MM.1S (cell line): ENCODE results near the gene FAM53A.
A peak's percentile ranks its signal among the peaks of the same experiment; 100 is the strongest.

Source experiments
- DNase-seq: peaks from one replicate; pipeline ENCODE4 v3.0.0-alpha.2; 2015
- H2AFZ ChIP-seq: fragments of 300-600 bp; sonication (generic); 2 replicates; pipeline ENCODE4 v1.6.0; 2016; ENCODE audit warnings: antibody characterized with exemption, low read length
- H3F3A ChIP-seq: fragments of 300-600 bp; sonication (generic); 2 replicates; pipeline ENCODE4 v1.6.1; 2016; ENCODE audit warnings: mild to moderate bottlenecking, antibody characterized with exemption, low read length, moderate library complexity, mixed read lengths; ENCODE audit not compliant: insufficient read depth
- H3K27ac ChIP-seq: fragments of 300-600 bp; sonication (generic); 2 replicates; pipeline ENCODE4 v1.5.1; 2016; ENCODE audit warnings: mild to moderate bottlenecking, low read length
- H3K27me3 ChIP-seq: fragments of 300-600 bp; sonication (generic); replicated peaks from 2 replicates; pipeline ENCODE4 v1.6.0; 2016; ENCODE audit warnings: low read length; ENCODE audit not compliant: insufficient read depth
- H3K36me3 ChIP-seq: fragments of 300-600 bp; sonication (generic); replicated peaks from 2 replicates; pipeline ENCODE4 v1.6.1; 2016; ENCODE audit warnings: mild to moderate bottlenecking, low read length, mixed read lengths; ENCODE audit not compliant: insufficient read depth
- H3K4me1 ChIP-seq: fragments of 300-600 bp; sonication (generic); 2 replicates; pipeline ENCODE4 v1.6.1; 2016; ENCODE audit warnings: low read length, mixed read lengths
- H3K4me2 ChIP-seq: fragments of 300-600 bp; sonication (generic); 2 replicates; pipeline ENCODE4 v1.6.0; 2016; ENCODE audit warnings: low read depth, low read length
- H3K4me3 ChIP-seq: fragments of 300-600 bp; sonication (generic); 2 replicates; pipeline ENCODE4 v1.5.1; 2016; ENCODE audit warnings: low read length, mixed read lengths
- H3K79me2 ChIP-seq: fragments of 300-600 bp; sonication (generic); 2 replicates; pipeline ENCODE4 v1.6.1; 2016; ENCODE audit warnings: mixed run types, low read length, mixed read lengths
- H3K9ac ChIP-seq: fragments of 300-600 bp; sonication (generic); 2 replicates; pipeline ENCODE4 v1.6.1; 2016; ENCODE audit warnings: low read length, mixed read lengths
- H3K9me2 ChIP-seq: fragments of 300-600 bp; sonication (generic); replicated peaks from 2 replicates; pipeline ENCODE4 v1.6.1; 2016; ENCODE audit warnings: mild to moderate bottlenecking, low read length, mixed read lengths; ENCODE audit not compliant: insufficient read depth
- H3K9me3 ChIP-seq: fragments of 300-600 bp; sonication (generic); replicated peaks from 2 replicates; pipeline ENCODE4 v1.6.1; 2016; ENCODE audit warnings: mild to moderate bottlenecking, low read length, mixed read lengths; ENCODE audit not compliant: insufficient read depth
- H4K20me1 ChIP-seq: fragments of 300-600 bp; sonication (generic); 2 replicates; pipeline ENCODE4 v1.6.1; 2016; ENCODE audit warnings: mild to moderate bottlenecking, low read length, moderate library complexity, mixed read lengths; ENCODE audit not compliant: insufficient read depth
- EZH2 ChIP-seq: fragments of 300-600 bp; sonication (generic); optimal IDR thresholded peaks from 2 replicates; pipeline ENCODE3; 2017; ENCODE audit warnings: low read depth, mild to moderate bottlenecking, antibody characterized with exemption, low read length, mixed read lengths
- EZH2phosphoT487 ChIP-seq: fragments of 300-600 bp; sonication (generic); IDR thresholded peaks from 2 replicates; pipeline ENCODE4 v1.6.1; 2018; ENCODE audit warnings: antibody characterized with exemption, low read length
- TF ChIP-seq, protein P1 (sequence below): fragments of 300-600 bp; sonication (generic); IDR thresholded peaks from 2 replicates; pipeline ENCODE4 v1.5.1; 2016; ENCODE audit warnings: antibody characterized with exemption, low read length, mixed read lengths

Gene FAM53A

DNA sequence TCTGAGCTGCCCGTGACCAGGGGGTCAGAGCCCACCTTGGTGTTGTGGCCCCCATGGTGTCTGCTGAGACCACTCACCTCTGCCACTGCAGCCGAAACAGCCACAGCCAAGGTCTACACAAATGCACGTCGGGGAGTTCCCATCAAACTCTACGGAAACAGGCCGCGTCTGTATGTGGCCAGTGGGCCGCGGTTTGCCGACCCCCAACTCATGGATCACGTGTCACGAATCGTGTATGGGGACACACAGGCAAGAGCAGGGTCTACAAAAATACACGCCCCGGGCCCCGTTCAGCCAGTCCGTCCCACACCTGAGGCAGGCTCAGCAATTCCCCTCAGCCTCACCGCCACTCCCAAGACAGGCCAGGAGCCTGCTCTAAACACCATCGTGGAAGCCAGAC is 53.8 kb downstream of the FAM53A start:
- H3K9me3 ChIP-seq, result no peaks in the 10 kb centered on the region
- H3F3A ChIP-seq, result no peaks in the 10 kb centered on the region
- H3K27ac ChIP-seq, result no peak overlapping the region

DNA sequence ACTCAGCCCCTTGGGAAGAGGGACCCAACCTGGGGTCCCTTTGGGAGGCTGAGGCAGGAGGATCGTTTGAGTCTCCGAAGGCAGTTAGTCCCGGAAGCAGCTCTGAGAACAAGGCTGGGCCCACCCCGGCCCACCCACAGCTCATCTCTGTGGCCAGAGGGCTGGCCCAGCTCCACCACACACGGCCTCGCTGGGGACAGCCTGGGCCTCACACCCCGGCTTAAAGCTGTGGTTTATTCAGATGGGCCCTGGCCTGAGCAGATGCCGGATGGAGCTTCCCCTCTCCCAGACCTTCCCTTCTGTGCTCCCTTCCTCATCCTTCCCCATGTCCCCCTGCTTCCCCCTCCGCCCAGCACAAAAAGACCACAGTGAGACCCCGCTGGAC is 54.4 kb downstream of the FAM53A start:
- Histone ChIP-seq H3K4me3 (no peak overlapping the region), H3K4me2 (no peak overlapping the region), H3F3A (no peaks in the 10 kb centered on the region), H3K36me3 (no peaks in the 10 kb centered on the region), H3K9me2 (no peaks in the 10 kb centered on the region), H2AFZ (no peak overlapping the region), H3K27me3 (peaks cover 20% of the 10 kb centered on the region), H3K4me1 (no peaks in the 10 kb centered on the region), H3K79me2 (no peaks in the 10 kb centered on the region), H3K9ac (no peak overlapping the region), H3K9me3 (no peaks in the 10 kb centered on the region), H3K27ac (no peak overlapping the region), H4K20me1 (no peaks in the 10 kb centered on the region)
- no peak for DNase-seq
- no peak for TF ChIP-seq EZH2
- TF ChIP-seq EZH2phosphoT487, result no peak
- TF ChIP-seq, protein P1, sequence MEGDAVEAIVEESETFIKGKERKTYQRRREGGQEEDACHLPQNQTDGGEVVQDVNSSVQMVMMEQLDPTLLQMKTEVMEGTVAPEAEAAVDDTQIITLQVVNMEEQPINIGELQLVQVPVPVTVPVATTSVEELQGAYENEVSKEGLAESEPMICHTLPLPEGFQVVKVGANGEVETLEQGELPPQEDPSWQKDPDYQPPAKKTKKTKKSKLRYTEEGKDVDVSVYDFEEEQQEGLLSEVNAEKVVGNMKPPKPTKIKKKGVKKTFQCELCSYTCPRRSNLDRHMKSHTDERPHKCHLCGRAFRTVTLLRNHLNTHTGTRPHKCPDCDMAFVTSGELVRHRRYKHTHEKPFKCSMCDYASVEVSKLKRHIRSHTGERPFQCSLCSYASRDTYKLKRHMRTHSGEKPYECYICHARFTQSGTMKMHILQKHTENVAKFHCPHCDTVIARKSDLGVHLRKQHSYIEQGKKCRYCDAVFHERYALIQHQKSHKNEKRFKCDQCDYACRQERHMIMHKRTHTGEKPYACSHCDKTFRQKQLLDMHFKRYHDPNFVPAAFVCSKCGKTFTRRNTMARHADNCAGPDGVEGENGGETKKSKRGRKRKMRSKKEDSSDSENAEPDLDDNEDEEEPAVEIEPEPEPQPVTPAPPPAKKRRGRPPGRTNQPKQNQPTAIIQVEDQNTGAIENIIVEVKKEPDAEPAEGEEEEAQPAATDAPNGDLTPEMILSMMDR, result no peak

More for the DNA sequence above, 53.8 kb downstream of the FAM53A start:
- Histone ChIP-seq H4K20me1 (no peaks in the 10 kb centered on the region), H3K79me2 (no peaks in the 10 kb centered on the region), H2AFZ (no peak overlapping the region), H3K9me2 (no peaks in the 10 kb centered on the region), H3K4me2 (no peak overlapping the region), H3K4me3 (no peak overlapping the region), H3K9ac (no peak overlapping the region), H3K36me3 (no peaks in the 10 kb centered on the region), H3K27me3 (peaks cover 25% of the 10 kb centered on the region), H3K4me1 (no peaks in the 10 kb centered on the region)
- DNase-seq, result no peak
- TF ChIP-seq EZH2 (no peak), EZH2phosphoT487 (no peak)
- TF ChIP-seq, protein P1, result no peak

DNA sequence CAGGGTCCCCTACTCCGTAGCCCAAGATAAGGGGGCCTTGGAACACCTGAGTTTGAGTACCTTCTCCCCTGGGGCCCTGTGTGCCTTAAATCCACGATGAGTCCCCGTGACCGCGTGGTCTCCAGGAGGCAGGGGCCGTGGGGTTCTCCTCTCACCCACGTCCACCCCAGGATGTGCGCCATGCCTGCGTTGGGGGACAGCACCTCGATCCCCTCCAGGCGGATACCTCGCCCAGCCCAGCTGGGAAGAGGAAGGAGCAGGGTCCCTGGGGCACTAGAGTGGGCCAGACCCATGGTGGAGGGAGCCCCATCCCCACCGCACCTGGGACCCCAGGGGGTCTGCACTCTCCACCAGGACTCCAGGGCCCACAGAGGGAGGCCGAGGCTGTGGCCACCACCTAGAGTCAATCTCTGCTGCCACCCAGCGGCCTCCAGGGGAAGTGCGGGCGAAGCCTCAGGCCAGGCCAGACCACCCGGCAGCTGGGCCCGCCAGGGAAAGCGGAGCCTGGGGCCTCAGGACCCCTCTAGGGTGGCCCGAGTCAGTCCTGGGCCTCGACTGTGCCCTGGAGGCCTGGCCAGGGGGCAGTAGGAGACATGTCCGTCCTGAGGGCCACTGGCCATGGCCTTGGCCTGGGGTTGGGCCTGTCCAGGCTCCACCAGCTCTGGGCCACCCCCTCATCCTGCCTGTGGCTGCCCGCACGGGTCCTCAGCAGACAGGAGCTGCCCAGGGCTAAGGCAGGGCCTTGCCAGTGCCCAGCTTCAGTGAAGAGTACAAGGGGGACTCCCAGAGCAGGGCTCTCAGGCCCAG is 55.0 kb downstream of the FAM53A start:
- H3K27ac ChIP-seq, result no peak overlapping the region
- TF ChIP-seq EZH2phosphoT487 (no peak), EZH2 (no peak)
- TF ChIP-seq, protein P1, result peak; percentile 84
- no peak overlapping the region for H3K9ac ChIP-seq
- DNase-seq, result peak; percentile 33
- H3K4me3 ChIP-seq, result no peak overlapping the region
- H3K9me3 ChIP-seq, result no peaks in the 10 kb centered on the region
- H3K4me1 ChIP-seq, result no peaks in the 10 kb centered on the region
- peaks cover 20% of the 10 kb centered on the region for H3K27me3 ChIP-seq
- no peak overlapping the region for H2AFZ ChIP-seq
- H3K4me2 ChIP-seq, result no peak overlapping the region
- no peaks in the 10 kb centered on the region for H4K20me1 ChIP-seq
- H3K36me3 ChIP-seq, result no peaks in the 10 kb centered on the region
- H3K9me2 ChIP-seq, result no peaks in the 10 kb centered on the region
- H3K79me2 ChIP-seq, result no peaks in the 10 kb centered on the region
- no peaks in the 10 kb centered on the region for H3F3A ChIP-seq
